IMR-90 (cell line): ENCODE data around the gene GAPDH. TPM values are rescaled to one million over a fixed set of nuclear protein-coding genes. Genes with fewer than 3 reads are reported as not detected.

Experiments used
- ATAC-seq: fragments of 200-7000 bp; cut with Tn5 transposase; 2 replicates; pipeline ENCODE4 v1.9.1; 2020; ENCODE audit warnings: low read depth, mild to moderate bottlenecking, moderate library complexity
- BruUV-seq: library from RNA; stranded (reverse); fragments of 400-500 nt; replicated peaks from 2 replicates; lab custom pipeline; 2021; lab: Mats Ljungman, UMichigan
- CTCF ChIA-PET: fragments of 300-600 bp; formaldehyde crosslinking; extraction: SDS; loops from one replicate; lab custom pipeline; 2021; ENCODE audit warnings: antibody characterized with exemption; lab: Yijun Ruan, JAX
- POLR2A ChIA-PET: fragments of 300-600 bp; sonication (Branson Sonifier 250); formaldehyde crosslinking; loops from one replicate; lab custom pipeline; 2022; ENCODE audit warnings: antibody characterized with exemption; ENCODE audit not compliant: unreplicated experiment; lab: Charles Lee
- DNase-seq: peaks from one replicate; pipeline ENCODE4 v3.0.0; 2013
- H2AFZ ChIP-seq: replicated peaks from 2 replicates; pipeline ENCODE3; 2013; ENCODE audit warnings: low read length, mild to moderate bottlenecking; ENCODE audit not compliant: poor library complexity
- H2AK5ac ChIP-seq: 2 replicates; pipeline ENCODE4 v1.6.1; 2013; ENCODE audit warnings: low read depth, low read length, inconsistent platforms
- H2AK9ac ChIP-seq: replicated peaks from 2 replicates; pipeline ENCODE3; 2013; ENCODE audit warnings: mild to moderate bottlenecking, low read depth, low read length, moderate library complexity; ENCODE audit not compliant: poor library complexity
- H2BK120ac ChIP-seq: 2 replicates; pipeline ENCODE4 v1.6.1; 2013; ENCODE audit warnings: low read depth, low read length, inconsistent platforms
- H2BK15ac ChIP-seq: 3 replicates; pipeline ENCODE4 v1.6.1; 2013; ENCODE audit warnings: low read depth, low read length, inconsistent platforms
- H2BK20ac ChIP-seq: 2 replicates; pipeline ENCODE4 v1.6.1; 2013; ENCODE audit warnings: low read depth, mild to moderate bottlenecking, inconsistent platforms, low read length, moderate library complexity
- H2BK5ac ChIP-seq: 2 replicates; pipeline ENCODE4 v1.6.1; 2013; ENCODE audit warnings: mild to moderate bottlenecking, low read depth, low read length, inconsistent platforms; ENCODE audit not compliant: poor library complexity, severe bottlenecking
- H3K14ac ChIP-seq: replicated peaks from 2 replicates; pipeline ENCODE4 v1.6.1; 2013; ENCODE audit warnings: low read depth, low read length, inconsistent platforms
- H3K18ac ChIP-seq: 2 replicates; pipeline ENCODE4 v1.6.1; 2013; ENCODE audit warnings: low read depth, low read length, control low read depth
- H3K23ac ChIP-seq: 2 replicates; pipeline ENCODE4 v1.6.1; 2013; ENCODE audit warnings: low read depth, low read length, inconsistent platforms
- H3K27ac ChIP-seq: 2 replicates; pipeline ENCODE4 v1.5.1; 2013; ENCODE audit warnings: mild to moderate bottlenecking, control low read depth, low read length; ENCODE audit not compliant: insufficient read depth
- H3K27me3 ChIP-seq: 2 replicates; pipeline ENCODE4 v1.6.1; 2013; ENCODE audit warnings: low read length; ENCODE audit not compliant: control insufficient read depth, insufficient read depth
- H3K36me3 ChIP-seq: 2 replicates; pipeline ENCODE4 v1.6.1; 2013; ENCODE audit warnings: low read length, mixed read lengths; ENCODE audit not compliant: control insufficient read depth, insufficient read depth
- H3K4ac ChIP-seq: 2 replicates; pipeline ENCODE4 v1.6.1; 2013; ENCODE audit warnings: low read depth, low read length, inconsistent platforms
- H3K4me1 ChIP-seq: 2 replicates; pipeline ENCODE4 v1.6.1; 2013; ENCODE audit warnings: low read length, mixed read lengths; ENCODE audit not compliant: control insufficient read depth, insufficient read depth
- H3K4me2 ChIP-seq: 2 replicates; pipeline ENCODE4 v1.6.1; 2013; ENCODE audit warnings: low read depth, mild to moderate bottlenecking, control low read depth, low read length, moderate library complexity
- H3K4me3 ChIP-seq: 2 replicates; pipeline ENCODE4 v1.5.1; 2013; ENCODE audit warnings: low read depth, mild to moderate bottlenecking, control low read depth, low read length, moderate library complexity; ENCODE audit not compliant: insufficient read depth
- H3K56ac ChIP-seq: 2 replicates; pipeline ENCODE4 v1.6.1; 2013; ENCODE audit warnings: low read length, inconsistent platforms; ENCODE audit not compliant: insufficient read depth; ENCODE audit errors: extremely low read depth
- H3K79me1 ChIP-seq, 2 experiments: 2 replicates each; pipeline ENCODE4 v1.6.1; 2013; ENCODE audit warnings: low read length in 2 of 2, inconsistent platforms in 1 of 2, low read depth in 1 of 2
- H3K9ac ChIP-seq: 2 replicates; pipeline ENCODE4 v1.6.1; 2013; ENCODE audit warnings: low read depth, low read length, control low read depth
- H3K9me1 ChIP-seq: 2 replicates; pipeline ENCODE4 v1.6.1; 2013; ENCODE audit warnings: low read length, inconsistent platforms; ENCODE audit not compliant: insufficient read depth
- H3K9me3 ChIP-seq: 2 replicates; pipeline ENCODE4 v1.6.1; 2013; ENCODE audit warnings: low read length; ENCODE audit not compliant: control insufficient read depth, insufficient read depth
- H4K20me1 ChIP-seq: 2 replicates; pipeline ENCODE4 v1.6.1; 2013; ENCODE audit warnings: low read length, inconsistent platforms; ENCODE audit not compliant: insufficient read depth
- H4K5ac ChIP-seq: 2 replicates; pipeline ENCODE4 v1.6.1; 2013; ENCODE audit warnings: mild to moderate bottlenecking, low read depth, low read length, control low read depth
- H4K8ac ChIP-seq, 2 experiments: 2 replicates each; pipeline ENCODE4 v1.6.1; 2013; ENCODE audit warnings: low read depth in 2 of 2, low read length in 2 of 2, control low read depth in 1 of 2, inconsistent platforms in 1 of 2
- H4K91ac ChIP-seq: 2 replicates; pipeline ENCODE4 v1.6.1; 2013; ENCODE audit warnings: low read depth, low read length, inconsistent platforms; ENCODE audit not compliant: insufficient read depth
- NFE2L2 ChIP-seq: fragments of 150-350 bp; IDR thresholded peaks from 2 replicates; pipeline ENCODE4 v1.6.1; 2016; ENCODE audit warnings: low read depth, mild to moderate bottlenecking, low read length
- SMC3 ChIP-seq: fragments of 150-350 bp; IDR thresholded peaks from 2 replicates; pipeline ENCODE4 v1.6.1; 2016; ENCODE audit warnings: low read depth, mild to moderate bottlenecking, antibody characterized with exemption, low read length, moderate library complexity
- WGBS, 2 experiments: methylation state at CpG; one replicate each; pipeline versions ENCODE4 v1.1.5 to v1.1.7; 2013; ENCODE audit warnings: missing lambda C conversion rate in 2 of 2; ENCODE audit not compliant: insufficient read length in 1 of 2; ENCODE audit errors: extremely low coverage in 2 of 2; 5-methylcytosine and 5-hydroxymethylcytosine counted together
- dilution Hi-C: fragments of 300-500 bp; cut with HindIII; formaldehyde crosslinking; loops from one replicate; pipeline ENCODE4 v1.14.3; 2018; ENCODE audit warnings: low sequenced_read_pairs; ENCODE audit not compliant: unreplicated experiment
- in situ Hi-C: fragments of 300-500 bp; cut with MboI; formaldehyde crosslinking; loops from 3 replicates; pipeline ENCODE4 v1.14.3; 2019; ENCODE audit warnings: low sequenced_read_pairs, inconsistent platforms, mixed read lengths
- intact Hi-C: fragments of 100-400 bp; cut with micrococcal nuclease; formaldehyde crosslinking; loops from 2 replicates; pipeline ENCODE4 v1.10.0; 2022
- polyA plus RNA-seq, 3 experiments: library from polyadenylated mRNA; depleted of rRNA; stranded (reverse); fragments of >200 nt; gene quantifications; 2 replicates each; pipeline ENCODE4 v1.2.3, GENCODE V29; 2012; ENCODE audit warnings: low replicate concordance in 1 of 3
- total RNA-seq: library from RNA; depleted of rRNA; stranded (reverse); fragments of >200 nt; gene quantifications from 2 replicates; pipeline ENCODE4 v1.2.3, GENCODE V29; 2012

The GAPDH gene
- total and polyA plus RNA-seq, 2 of the 4 experiments (the other 2 are of a cell fraction): 12,939 to 21,893 TPM

GRCh38 chr12:6575648-6576047 is 41.3 kb downstream of the GAPDH start:
- H3K4me1 ChIP-seq: no peaks in the 10 kb centered on the region
- no peak overlapping the region for H2AK5ac ChIP-seq
- H3K56ac ChIP-seq: no peak overlapping the region
- H2BK5ac ChIP-seq: no peak overlapping the region
- H3K9ac ChIP-seq: no peak overlapping the region
- BruUV-seq: no TSS peak
- H3K36me3 ChIP-seq: peaks cover 61% of the 10 kb centered on the region
- no peak overlapping the region for H3K4me2 ChIP-seq
- no peak overlapping the region for H3K14ac ChIP-seq
- no peak overlapping the region for H2BK15ac ChIP-seq
- H4K20me1 ChIP-seq: no peaks in the 10 kb centered on the region; the same call in 1 of the 2 replicates
- 91 to 100% methylated on average over 3 to 8 of the region's 8 CpGs for WGBS, 2 experiments
- no peak overlapping the region for H2BK20ac ChIP-seq
- peaks cover 23% of the 10 kb centered on the region in 2 experiments for H3K79me1 ChIP-seq
- H3K9me3 ChIP-seq: no peaks in the 10 kb centered on the region
- no peak overlapping the region for H3K23ac ChIP-seq
- no peak overlapping the region for H2BK120ac ChIP-seq
- no peak overlapping the region for H4K8ac ChIP-seq
- H4K91ac ChIP-seq: no peak overlapping the region
- H3K4me3 ChIP-seq: no peak overlapping the region
- no peaks in the 10 kb centered on the region for H3K27me3 ChIP-seq
- dilution Hi-C loops (no loop called here), intact Hi-C loops (no loop called here), in situ Hi-C loops (loop anchor here (10.0 kb wide), 1 partner anchor 109 kb away; the partner anchor contains the start of gene ZNF384)
- no peak overlapping the region for H2AK9ac ChIP-seq
- ChIA-PET POLR2A (no interaction called here), CTCF (no interaction called here)
- H3K9me1 ChIP-seq: no peaks in the 10 kb centered on the region
- H3K18ac ChIP-seq: no peak overlapping the region
- no peak overlapping the region for H4K5ac ChIP-seq
- no peak for DNase-seq
- no peak for TF ChIP-seq SMC3
- no peak for TF ChIP-seq NFE2L2
- no peak overlapping the region for H2AFZ ChIP-seq
- H3K27ac ChIP-seq: no peak overlapping the region
- no peak overlapping the region for H3K4ac ChIP-seq
- no peak for ATAC-seq
